Measurements from ENCODE around the gene SRSF3.
"Not testable (repeated sequence)": the region's sequence is repeated elsewhere in the genome, so short reads cannot be mapped to it uniquely, and the experiment has no call there.

SRSF3 gene

DNA sequence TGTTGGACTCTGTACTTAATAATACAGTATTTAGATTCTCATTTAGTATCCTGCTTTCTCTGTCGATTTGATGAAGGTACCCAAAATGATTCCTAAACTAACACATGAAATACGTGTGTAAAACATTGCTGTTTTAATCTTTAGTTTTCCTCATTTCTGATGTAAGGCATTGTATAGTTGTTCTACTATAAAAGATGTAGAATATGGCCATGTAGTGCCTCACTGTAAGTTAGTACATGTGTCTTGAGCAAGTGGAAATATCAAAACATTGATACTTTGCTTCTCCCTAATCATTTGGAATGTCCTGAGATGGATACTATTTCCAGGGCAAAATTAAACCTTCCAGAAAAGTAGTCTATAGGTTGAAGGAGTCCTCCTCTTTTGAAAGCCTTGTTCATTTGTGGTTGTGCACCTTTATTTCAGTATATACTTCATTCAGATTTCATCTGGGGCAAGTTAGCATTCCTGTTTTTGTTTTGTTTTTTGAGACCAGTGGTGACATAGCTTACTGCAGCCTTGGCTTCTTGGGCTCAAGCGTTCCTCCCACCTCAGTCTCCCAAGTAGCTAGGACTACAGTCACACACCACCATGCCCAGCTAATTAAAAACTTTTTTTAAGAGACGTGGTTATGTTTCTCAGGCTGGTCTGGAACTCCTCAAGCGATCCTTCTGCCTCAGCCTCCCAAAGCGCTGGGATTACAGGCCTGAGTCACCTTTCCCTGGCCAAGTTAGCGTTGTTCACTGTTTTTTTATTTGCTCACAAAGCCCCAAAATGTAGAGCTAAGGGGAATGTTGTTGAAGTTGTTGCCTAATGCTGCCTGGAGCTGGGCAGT is 11.6 kb downstream of the SRSF3 start:
- TF ChIP-seq, protein P1, sequence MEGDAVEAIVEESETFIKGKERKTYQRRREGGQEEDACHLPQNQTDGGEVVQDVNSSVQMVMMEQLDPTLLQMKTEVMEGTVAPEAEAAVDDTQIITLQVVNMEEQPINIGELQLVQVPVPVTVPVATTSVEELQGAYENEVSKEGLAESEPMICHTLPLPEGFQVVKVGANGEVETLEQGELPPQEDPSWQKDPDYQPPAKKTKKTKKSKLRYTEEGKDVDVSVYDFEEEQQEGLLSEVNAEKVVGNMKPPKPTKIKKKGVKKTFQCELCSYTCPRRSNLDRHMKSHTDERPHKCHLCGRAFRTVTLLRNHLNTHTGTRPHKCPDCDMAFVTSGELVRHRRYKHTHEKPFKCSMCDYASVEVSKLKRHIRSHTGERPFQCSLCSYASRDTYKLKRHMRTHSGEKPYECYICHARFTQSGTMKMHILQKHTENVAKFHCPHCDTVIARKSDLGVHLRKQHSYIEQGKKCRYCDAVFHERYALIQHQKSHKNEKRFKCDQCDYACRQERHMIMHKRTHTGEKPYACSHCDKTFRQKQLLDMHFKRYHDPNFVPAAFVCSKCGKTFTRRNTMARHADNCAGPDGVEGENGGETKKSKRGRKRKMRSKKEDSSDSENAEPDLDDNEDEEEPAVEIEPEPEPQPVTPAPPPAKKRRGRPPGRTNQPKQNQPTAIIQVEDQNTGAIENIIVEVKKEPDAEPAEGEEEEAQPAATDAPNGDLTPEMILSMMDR (IDR thresholded peaks at IDR 0.05; ENCODE audit: insufficient read depth, low read length, poor library complexity, severe bottlenecking): no peak
- TF ChIP-seq EZH2phosphoT487 (conservative IDR thresholded peaks at IDR 0.05; ENCODE audit: low read length): no peak
- Histone ChIP-seq H4K20me1 (ENCODE audit: low read depth, low read length) (peaks cover 61% of the 10 kb centered on the region), H3K4me2 (ENCODE audit: low read depth, low read length, poor library complexity, severe bottlenecking) (no peak overlapping the region), H3K9ac (ENCODE audit: low read length) (no peak overlapping the region), H2AFZ (ENCODE audit: low read depth, low read length, severe bottlenecking) (no peak overlapping the region), H3F3A (ENCODE audit: insufficient read depth) (peaks cover 99% of the 10 kb centered on the region), H3K4me3 (ENCODE audit: insufficient read depth, low read length, poor library complexity, severe bottlenecking) (no peak overlapping the region), H3K36me3 (ENCODE audit: low read length) (peaks cover 65% of the 10 kb centered on the region), H3K79me2 (ENCODE audit: insufficient read depth, low read length) (peaks cover 54% of the 10 kb centered on the region), H3K27me3 (ENCODE audit: low read length) (no peaks in the 10 kb centered on the region), H3K27ac (ENCODE audit: low read depth, low read length) (no peak overlapping the region), H3K9me2 (replicated peaks; ENCODE audit: insufficient read depth, low read length) (no peaks in the 10 kb centered on the region), H3K9me3 (ENCODE audit: insufficient read depth, low read length) (no peaks in the 10 kb centered on the region)

- H3K27me3 ChIP-seq (ENCODE audit: low read length); H3K9me3 ChIP-seq (ENCODE audit: insufficient read depth, low read length); H3K4me2 ChIP-seq (ENCODE audit: low read depth, low read length, poor library complexity, severe bottlenecking); H3K4me3 ChIP-seq (ENCODE audit: insufficient read depth, low read length, poor library complexity, severe bottlenecking); H2AFZ ChIP-seq (ENCODE audit: low read depth, low read length, severe bottlenecking); H3K9ac ChIP-seq (ENCODE audit: low read length); H3K9me2 ChIP-seq (replicated peaks; ENCODE audit: insufficient read depth, low read length): not testable (repeated sequence)
- Histone ChIP-seq H4K20me1 (ENCODE audit: low read depth, low read length) (peaks cover 51% of the 10 kb centered on the region), H3F3A (ENCODE audit: insufficient read depth) (peaks cover 99% of the 10 kb centered on the region), H3K36me3 (ENCODE audit: low read length) (peaks cover 51% of the 10 kb centered on the region), H3K27ac (ENCODE audit: low read depth, low read length) (0 out of 2 replicates have a peak overlapping the region, but pooled peaks have one; percentile 9), H3K79me2 (ENCODE audit: insufficient read depth, low read length) (peaks cover 39% of the 10 kb centered on the region)
Measured at GRCh38 chr6:36607305-36607682, 13.1 kb downstream of the SRSF3 start.

DNA sequence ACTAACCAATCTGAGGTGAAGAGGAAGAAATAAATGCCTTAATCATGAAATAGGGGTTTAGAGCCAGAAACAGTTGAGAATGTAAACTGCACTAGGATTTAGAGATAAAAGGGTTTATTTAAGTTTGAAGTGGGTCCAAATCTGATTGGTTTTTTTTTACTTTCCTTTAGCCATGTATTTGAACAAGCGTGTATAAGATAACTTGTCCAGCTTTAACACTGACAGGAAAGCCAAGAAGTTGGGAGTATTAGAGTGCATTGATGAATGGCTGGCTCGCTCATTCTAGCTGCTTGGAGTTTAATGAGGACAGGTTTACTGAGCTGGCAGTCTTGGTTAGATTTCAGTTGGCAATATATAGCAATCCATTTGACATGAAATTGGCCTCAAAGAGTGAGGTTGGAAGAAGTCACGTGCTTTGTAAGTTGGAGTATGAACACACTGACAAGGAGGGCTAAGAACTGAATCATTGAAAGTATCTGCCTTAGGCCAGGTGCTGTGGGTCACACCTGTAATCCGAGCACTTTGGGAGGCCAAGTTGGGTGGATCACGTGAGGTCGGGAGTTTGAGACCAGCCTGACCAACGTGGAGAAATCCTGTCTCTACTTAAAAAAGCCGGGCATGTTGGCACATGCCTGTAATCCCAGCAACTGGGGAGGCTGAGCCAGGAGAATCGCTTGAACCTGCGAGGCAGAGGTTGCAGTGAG is 13.7 kb downstream of the SRSF3 start:
- no peak overlapping the region for H3K9ac ChIP-seq (ENCODE audit: low read length)
- peaks cover 99% of the 10 kb centered on the region for H3F3A ChIP-seq (ENCODE audit: insufficient read depth)
- no peak overlapping the region for H3K4me3 ChIP-seq (ENCODE audit: insufficient read depth, low read length, poor library complexity, severe bottlenecking)
- H3K27me3 ChIP-seq (ENCODE audit: low read length): no peaks in the 10 kb centered on the region
- H3K9me2 ChIP-seq (replicated peaks; ENCODE audit: insufficient read depth, low read length): no peaks in the 10 kb centered on the region
- no peaks in the 10 kb centered on the region for H3K9me3 ChIP-seq (ENCODE audit: insufficient read depth, low read length)
- H3K36me3 ChIP-seq (ENCODE audit: low read length): peaks cover 45% of the 10 kb centered on the region
- TF ChIP-seq, protein P1 (IDR thresholded peaks at IDR 0.05; ENCODE audit: insufficient read depth, low read length, poor library complexity, severe bottlenecking): no peak
- no peak for TF ChIP-seq EZH2phosphoT487 (conservative IDR thresholded peaks at IDR 0.05; ENCODE audit: low read length)
- H3K79me2 ChIP-seq (ENCODE audit: insufficient read depth, low read length): peaks cover 34% of the 10 kb centered on the region
- H3K4me2 ChIP-seq (ENCODE audit: low read depth, low read length, poor library complexity, severe bottlenecking): no peak overlapping the region
- peak overlapping the region; percentile 9; the same call in 1 of the 2 replicates for H3K27ac ChIP-seq (ENCODE audit: low read depth, low read length)
- H2AFZ ChIP-seq (ENCODE audit: low read depth, low read length, severe bottlenecking): no peak overlapping the region
- peaks cover 45% of the 10 kb centered on the region for H4K20me1 ChIP-seq (ENCODE audit: low read depth, low read length)

Data from SU-DHL-6 (cell line).